Measurements from ENCODE around the gene STAT5B. TPM values are rescaled to one million over a fixed set of nuclear protein-coding genes. Genes with fewer than 3 reads are reported as not detected.

The STAT5B gene
- total and polyA plus RNA-seq, 2 of the 13 experiments (the other 11 are each of a cell fraction or from before 2014, with no cell fraction given): 21.0 to 42.8 TPM

DNA sequence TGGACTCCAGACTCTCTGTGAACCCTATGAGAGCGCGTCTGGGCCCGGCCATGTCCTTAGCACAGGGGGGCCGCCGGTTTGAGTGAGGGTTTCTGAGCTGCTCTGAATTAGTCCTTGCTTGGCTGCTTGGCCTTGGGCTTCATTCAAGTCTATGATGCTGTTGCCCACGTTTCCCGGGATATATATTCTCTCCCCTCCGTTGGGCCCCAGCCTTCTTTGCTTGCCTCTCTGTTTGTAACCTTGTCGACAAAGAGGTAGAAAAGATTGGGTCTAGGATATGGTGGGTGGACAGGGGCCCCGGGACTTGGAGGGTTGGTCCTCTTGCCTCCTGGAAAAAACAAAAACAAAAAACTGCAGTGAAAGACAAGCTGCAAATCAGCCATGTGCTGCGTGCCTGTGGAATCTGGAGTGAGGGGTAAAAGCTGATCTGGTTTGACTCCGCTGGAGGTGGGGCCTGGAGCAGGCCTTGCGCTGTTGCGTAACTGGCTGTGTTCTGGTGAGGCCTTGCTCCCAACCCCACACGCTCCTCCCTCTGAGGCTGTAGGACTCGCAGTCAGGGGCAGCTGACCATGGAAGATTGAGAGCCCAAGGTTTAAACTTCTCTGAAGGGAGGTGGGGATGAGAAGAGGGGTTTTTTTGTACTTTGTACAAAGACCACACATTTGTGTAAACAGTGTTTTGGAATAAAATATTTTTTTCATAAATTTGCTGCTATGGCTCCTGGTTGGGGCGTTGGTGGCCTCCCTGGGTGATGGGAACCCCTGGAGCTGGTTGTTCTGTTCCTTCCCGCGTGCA is 35.2 kb upstream of the STAT5B start (continued):
- TF ChIP-seq, protein P1, sequence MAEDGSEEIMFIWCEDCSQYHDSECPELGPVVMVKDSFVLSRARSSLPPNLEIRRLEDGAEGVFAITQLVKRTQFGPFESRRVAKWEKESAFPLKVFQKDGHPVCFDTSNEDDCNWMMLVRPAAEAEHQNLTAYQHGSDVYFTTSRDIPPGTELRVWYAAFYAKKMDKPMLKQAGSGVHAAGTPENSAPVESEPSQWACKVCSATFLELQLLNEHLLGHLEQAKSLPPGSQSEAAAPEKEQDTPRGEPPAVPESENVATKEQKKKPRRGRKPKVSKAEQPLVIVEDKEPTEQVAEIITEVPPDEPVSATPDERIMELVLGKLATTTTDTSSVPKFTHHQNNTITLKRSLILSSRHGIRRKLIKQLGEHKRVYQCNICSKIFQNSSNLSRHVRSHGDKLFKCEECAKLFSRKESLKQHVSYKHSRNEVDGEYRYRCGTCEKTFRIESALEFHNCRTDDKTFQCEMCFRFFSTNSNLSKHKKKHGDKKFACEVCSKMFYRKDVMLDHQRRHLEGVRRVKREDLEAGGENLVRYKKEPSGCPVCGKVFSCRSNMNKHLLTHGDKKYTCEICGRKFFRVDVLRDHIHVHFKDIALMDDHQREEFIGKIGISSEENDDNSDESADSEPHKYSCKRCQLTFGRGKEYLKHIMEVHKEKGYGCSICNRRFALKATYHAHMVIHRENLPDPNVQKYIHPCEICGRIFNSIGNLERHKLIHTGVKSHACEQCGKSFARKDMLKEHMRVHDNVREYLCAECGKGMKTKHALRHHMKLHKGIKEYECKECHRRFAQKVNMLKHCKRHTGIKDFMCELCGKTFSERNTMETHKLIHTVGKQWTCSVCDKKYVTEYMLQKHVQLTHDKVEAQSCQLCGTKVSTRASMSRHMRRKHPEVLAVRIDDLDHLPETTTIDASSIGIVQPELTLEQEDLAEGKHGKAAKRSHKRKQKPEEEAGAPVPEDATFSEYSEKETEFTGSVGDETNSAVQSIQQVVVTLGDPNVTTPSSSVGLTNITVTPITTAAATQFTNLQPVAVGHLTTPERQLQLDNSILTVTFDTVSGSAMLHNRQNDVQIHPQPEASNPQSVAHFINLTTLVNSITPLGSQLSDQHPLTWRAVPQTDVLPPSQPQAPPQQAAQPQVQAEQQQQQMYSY (CRISPR knock-in tag; IDR thresholded peaks at IDR 0.05): 0 out of 2 replicates have a peak, but pooled peaks have one; percentile 30
- TF ChIP-seq, protein P2, sequence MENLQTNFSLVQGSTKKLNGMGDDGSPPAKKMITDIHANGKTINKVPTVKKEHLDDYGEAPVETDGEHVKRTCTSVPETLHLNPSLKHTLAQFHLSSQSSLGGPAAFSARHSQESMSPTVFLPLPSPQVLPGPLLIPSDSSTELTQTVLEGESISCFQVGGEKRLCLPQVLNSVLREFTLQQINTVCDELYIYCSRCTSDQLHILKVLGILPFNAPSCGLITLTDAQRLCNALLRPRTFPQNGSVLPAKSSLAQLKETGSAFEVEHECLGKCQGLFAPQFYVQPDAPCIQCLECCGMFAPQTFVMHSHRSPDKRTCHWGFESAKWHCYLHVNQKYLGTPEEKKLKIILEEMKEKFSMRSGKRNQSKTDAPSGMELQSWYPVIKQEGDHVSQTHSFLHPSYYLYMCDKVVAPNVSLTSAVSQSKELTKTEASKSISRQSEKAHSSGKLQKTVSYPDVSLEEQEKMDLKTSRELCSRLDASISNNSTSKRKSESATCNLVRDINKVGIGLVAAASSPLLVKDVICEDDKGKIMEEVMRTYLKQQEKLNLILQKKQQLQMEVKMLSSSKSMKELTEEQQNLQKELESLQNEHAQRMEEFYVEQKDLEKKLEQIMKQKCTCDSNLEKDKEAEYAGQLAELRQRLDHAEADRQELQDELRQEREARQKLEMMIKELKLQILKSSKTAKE (CRISPR knock-in tag; IDR thresholded peaks at IDR 0.05; ENCODE audit: borderline replicate concordance): no peak
- TF ChIP-seq ZBTB1 (CRISPR knock-in tag; IDR thresholded peaks at IDR 0.05; ENCODE audit: borderline replicate concordance) (no peak), ZNF563 (CRISPR knock-in tag; IDR thresholded peaks at IDR 0.05) (peak; percentile 69; the same call in 1 of the 2 replicates), KDM3A (CRISPR knock-in tag; IDR thresholded peaks at IDR 0.05; ENCODE audit: low read depth) (peak; percentile 82), ZNF501 (CRISPR knock-in tag; IDR thresholded peaks at IDR 0.05) (no peak; the same call in 1 of the 2 replicates), RFXAP (CRISPR knock-in tag; IDR thresholded peaks at IDR 0.05; ENCODE audit: borderline replicate concordance) (peak; percentile 54; the same call in 1 of the 2 replicates), CEBPB (IDR thresholded peaks at IDR 0.05; ENCODE audit: borderline replicate concordance, low read depth, low read length) (peak; percentile 100), ELF3 (CRISPR knock-in tag; IDR thresholded peaks at IDR 0.05) (peak; percentile 63), ZNF44 (CRISPR knock-in tag; IDR thresholded peaks at IDR 0.05) (no peak), MTA1 (CRISPR knock-in tag; IDR thresholded peaks at IDR 0.05; ENCODE audit: borderline replicate concordance) (peak; percentile 73), SP1 (IDR thresholded peaks at IDR 0.05) (no peak), SP1 (CRISPR knock-in tag; IDR thresholded peaks at IDR 0.05) (peak; percentile 67), ZMYM2 (CRISPR knock-in tag; IDR thresholded peaks at IDR 0.05) (no peak)
- TF ChIP-seq, protein P3, sequence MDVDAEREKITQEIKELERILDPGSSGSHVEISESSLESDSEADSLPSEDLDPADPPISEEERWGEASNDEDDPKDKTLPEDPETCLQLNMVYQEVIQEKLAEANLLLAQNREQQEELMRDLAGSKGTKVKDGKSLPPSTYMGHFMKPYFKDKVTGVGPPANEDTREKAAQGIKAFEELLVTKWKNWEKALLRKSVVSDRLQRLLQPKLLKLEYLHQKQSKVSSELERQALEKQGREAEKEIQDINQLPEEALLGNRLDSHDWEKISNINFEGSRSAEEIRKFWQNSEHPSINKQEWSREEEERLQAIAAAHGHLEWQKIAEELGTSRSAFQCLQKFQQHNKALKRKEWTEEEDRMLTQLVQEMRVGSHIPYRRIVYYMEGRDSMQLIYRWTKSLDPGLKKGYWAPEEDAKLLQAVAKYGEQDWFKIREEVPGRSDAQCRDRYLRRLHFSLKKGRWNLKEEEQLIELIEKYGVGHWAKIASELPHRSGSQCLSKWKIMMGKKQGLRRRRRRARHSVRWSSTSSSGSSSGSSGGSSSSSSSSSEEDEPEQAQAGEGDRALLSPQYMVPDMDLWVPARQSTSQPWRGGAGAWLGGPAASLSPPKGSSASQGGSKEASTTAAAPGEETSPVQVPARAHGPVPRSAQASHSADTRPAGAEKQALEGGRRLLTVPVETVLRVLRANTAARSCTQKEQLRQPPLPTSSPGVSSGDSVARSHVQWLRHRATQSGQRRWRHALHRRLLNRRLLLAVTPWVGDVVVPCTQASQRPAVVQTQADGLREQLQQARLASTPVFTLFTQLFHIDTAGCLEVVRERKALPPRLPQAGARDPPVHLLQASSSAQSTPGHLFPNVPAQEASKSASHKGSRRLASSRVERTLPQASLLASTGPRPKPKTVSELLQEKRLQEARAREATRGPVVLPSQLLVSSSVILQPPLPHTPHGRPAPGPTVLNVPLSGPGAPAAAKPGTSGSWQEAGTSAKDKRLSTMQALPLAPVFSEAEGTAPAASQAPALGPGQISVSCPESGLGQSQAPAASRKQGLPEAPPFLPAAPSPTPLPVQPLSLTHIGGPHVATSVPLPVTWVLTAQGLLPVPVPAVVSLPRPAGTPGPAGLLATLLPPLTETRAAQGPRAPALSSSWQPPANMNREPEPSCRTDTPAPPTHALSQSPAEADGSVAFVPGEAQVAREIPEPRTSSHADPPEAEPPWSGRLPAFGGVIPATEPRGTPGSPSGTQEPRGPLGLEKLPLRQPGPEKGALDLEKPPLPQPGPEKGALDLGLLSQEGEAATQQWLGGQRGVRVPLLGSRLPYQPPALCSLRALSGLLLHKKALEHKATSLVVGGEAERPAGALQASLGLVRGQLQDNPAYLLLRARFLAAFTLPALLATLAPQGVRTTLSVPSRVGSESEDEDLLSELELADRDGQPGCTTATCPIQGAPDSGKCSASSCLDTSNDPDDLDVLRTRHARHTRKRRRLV (CRISPR knock-in tag; IDR thresholded peaks at IDR 0.05): peak; percentile 51; the same call in 1 of the 2 replicates
- TF ChIP-seq, protein P4, sequence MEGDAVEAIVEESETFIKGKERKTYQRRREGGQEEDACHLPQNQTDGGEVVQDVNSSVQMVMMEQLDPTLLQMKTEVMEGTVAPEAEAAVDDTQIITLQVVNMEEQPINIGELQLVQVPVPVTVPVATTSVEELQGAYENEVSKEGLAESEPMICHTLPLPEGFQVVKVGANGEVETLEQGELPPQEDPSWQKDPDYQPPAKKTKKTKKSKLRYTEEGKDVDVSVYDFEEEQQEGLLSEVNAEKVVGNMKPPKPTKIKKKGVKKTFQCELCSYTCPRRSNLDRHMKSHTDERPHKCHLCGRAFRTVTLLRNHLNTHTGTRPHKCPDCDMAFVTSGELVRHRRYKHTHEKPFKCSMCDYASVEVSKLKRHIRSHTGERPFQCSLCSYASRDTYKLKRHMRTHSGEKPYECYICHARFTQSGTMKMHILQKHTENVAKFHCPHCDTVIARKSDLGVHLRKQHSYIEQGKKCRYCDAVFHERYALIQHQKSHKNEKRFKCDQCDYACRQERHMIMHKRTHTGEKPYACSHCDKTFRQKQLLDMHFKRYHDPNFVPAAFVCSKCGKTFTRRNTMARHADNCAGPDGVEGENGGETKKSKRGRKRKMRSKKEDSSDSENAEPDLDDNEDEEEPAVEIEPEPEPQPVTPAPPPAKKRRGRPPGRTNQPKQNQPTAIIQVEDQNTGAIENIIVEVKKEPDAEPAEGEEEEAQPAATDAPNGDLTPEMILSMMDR (CRISPR knock-in tag; IDR thresholded peaks at IDR 0.05): peak; percentile 30; the same call in 1 of the 2 replicates
